K562 (cell line): Measurements from ENCODE around the gene CYP2W1.

Experiments
- CTCF ChIP-seq, 3 experiments: IDR thresholded peaks in 2 of 3; conservative IDR thresholded peaks in 1 of 3; 2 replicates each; pipeline ENCODE4 v1.5.1; 2011 to 2012; ENCODE audit warnings: low read length in 3 of 3, mild to moderate bottlenecking in 3 of 3, control low read depth in 2 of 3, improper control_type of control experiment in 1 of 3, inconsistent platforms in 1 of 3, low read depth in 1 of 3, mixed read lengths in 1 of 3, moderate library complexity in 1 of 3; ENCODE audit not compliant: insufficient read depth in 2 of 3
- GTF2B ChIP-seq: IDR thresholded peaks from 2 replicates; pipeline ENCODE4 v1.6.1; 2011; ENCODE audit not compliant: insufficient read length; ENCODE audit errors: extremely low read depth
- HDAC2 ChIP-seq: fragments of 450-650 bp; IDR thresholded peaks from 2 replicates; pipeline ENCODE4 v1.6.1; 2016; ENCODE audit warnings: mild to moderate bottlenecking
- NCOA6 ChIP-seq: fragments of 450-650 bp; IDR thresholded peaks from 2 replicates; pipeline ENCODE4 v1.6.1; 2017; ENCODE audit warnings: mild to moderate bottlenecking
- ZNF24 ChIP-seq: fragments of 450-650 bp; IDR thresholded peaks from 2 replicates; pipeline ENCODE4 v1.6.1; 2016
- ZNF695 ChIP-seq: fragments of 450-650 bp; formaldehyde crosslinking; IDR thresholded peaks from 2 replicates; pipeline ENCODE4 v1.4.0; 2020; ENCODE audit warnings: mild to moderate bottlenecking, moderate library complexity

GRCh38 chr7:1030444-1031070 lies 47.6 kb downstream of the CYP2W1 start:
- TF ChIP-seq NCOA6 (no peak), ZNF695 (CRISPR knock-in tag) (no peak), CTCF (IDR thresholded peaks at IDR 0.05 in 2 of 3, conservative IDR thresholded peaks at IDR 0.05 in 1 of 3; ENCODE audit: insufficient read depth in 2 of 3, low read depth in 1 of 3, low read length in 3 of 3) (no peak), ZNF24 (no peak), HDAC2 (no peak), GTF2B (no peak)
